ENCODE measurements around the gene CLTB. TPM values are rescaled to one million over a fixed set of nuclear protein-coding genes. Genes with fewer than 3 reads are reported as not detected.

CLTB gene
- total and polyA plus RNA-seq, 2 of the 13 experiments (the other 11 are each of a cell fraction or from before 2014, with no cell fraction given): 23.3 to 33.8 TPM

GRCh38 chr5:176406436-176407052 lies 9.8 kb downstream of the CLTB start:
- no peaks in the 10 kb centered on the region for H3K79me2 ChIP-seq (ENCODE audit: insufficient read depth, low read length)
- H3K36me3 ChIP-seq (replicated peaks in 1 of 2; ENCODE audit: control insufficient read depth in 1 of 2, insufficient read depth in 2 of 2, low read length in 2 of 2): peaks cover 2 to 6% of the 10 kb centered on the region in 2 experiments; a peak in 4 of 5 replicates
- peaks cover 25% of the 10 kb centered on the region for H3K4me1 ChIP-seq (ENCODE audit: insufficient read depth, low read length)
- ChIA-PET CTCF (ENCODE audit: low intra/inter-chr PET ratio, low total read pairs) (no interaction called here), POLR2A (no interaction called here)
- no peak for ATAC-seq
- no peak overlapping the region for H3K4me2 ChIP-seq (ENCODE audit: low read depth, low read length)
- no peak for DNase-seq (ENCODE audit: low spot score)
- H2AFZ ChIP-seq (ENCODE audit: low read length): no peak overlapping the region
- in situ Hi-C loops (cut with HindIII; ENCODE audit: extremely low pct_ligation_motif_present, low pct_unique_long_range_greater_than_20kb): no loop called here
- H3K4me3 ChIP-seq (replicated peaks in 1 of 3; ENCODE audit: insufficient read depth in 1 of 3, low read depth in 2 of 3, low read length in 3 of 3): no peak overlapping the region
- WGBS (ENCODE audit: low lambda C conversion rate): 96% methylated on average over 8 of the region's 9 CpGs
- no peaks in the 10 kb centered on the region for H4K20me1 ChIP-seq (ENCODE audit: insufficient read depth, low read length)
- H3K27me3 ChIP-seq (ENCODE audit: control insufficient read depth in 1 of 2, insufficient read depth in 2 of 2, low read length in 2 of 2): no peaks in the 10 kb centered on the region
- no peak overlapping the region for H3K9ac ChIP-seq (ENCODE audit: insufficient read depth, low read depth, low read length)
- H3K9me3 ChIP-seq (ENCODE audit: low read length): no peaks in the 10 kb centered on the region
- intact Hi-C loops (cut with micrococcal nuclease; ENCODE audit: unreplicated experiment): no loop called here
- H3K27ac ChIP-seq (ENCODE audit: extremely low read length, insufficient read depth, low read length): no peak overlapping the region
- no TSS peak for BruUV-seq (replicated peaks)
- FAIRE-seq: no peak
- TF ChIP-seq BCLAF1 (IDR thresholded peaks at IDR 0.05): no peak
- TF ChIP-seq HMG20B (CRISPR knock-in tag; conservative IDR thresholded peaks at IDR 0.05): no peak
- no peak for TF ChIP-seq KDM4B (CRISPR knock-in tag; IDR thresholded peaks at IDR 0.05)
- TF ChIP-seq LRRFIP1 (CRISPR knock-in tag; conservative IDR thresholded peaks at IDR 0.05): no peak
- no peak for TF ChIP-seq ZNF3 (CRISPR knock-in tag; IDR thresholded peaks at IDR 0.05)
- no peak for TF ChIP-seq ZNF580 (CRISPR knock-in tag; IDR thresholded peaks at IDR 0.05; ENCODE audit: borderline replicate concordance, low read depth)
- no peak for TF ChIP-seq ZBTB33 (CRISPR knock-in tag; IDR thresholded peaks at IDR 0.05)
- no peak for TF ChIP-seq ZNF343 (CRISPR knock-in tag; IDR thresholded peaks at IDR 0.05)
- no peak for TF ChIP-seq ETV6 (CRISPR knock-in tag; conservative IDR thresholded peaks at IDR 0.05)

Measured in HepG2 (cell line).